Ramos (cell line): ENCODE measurements around the gene APBB2.

Experiments used
- in situ Hi-C: fragments of 300-500 bp; cut with MboI; formaldehyde crosslinking; loops from one replicate; pipeline ENCODE4 v1.14.3; 2022; ENCODE audit warnings: low sequenced_read_pairs; ENCODE audit not compliant: unreplicated experiment

APBB2 gene

GRCh38 chr4:41197495-41197894, 16.8 kb downstream of the APBB2 start:
- in situ Hi-C loops = no loop called here

GRCh38 chr4:41196633-41197332, 17.6 kb downstream of the APBB2 start:
- in situ Hi-C loops = no loop called here

DNA sequence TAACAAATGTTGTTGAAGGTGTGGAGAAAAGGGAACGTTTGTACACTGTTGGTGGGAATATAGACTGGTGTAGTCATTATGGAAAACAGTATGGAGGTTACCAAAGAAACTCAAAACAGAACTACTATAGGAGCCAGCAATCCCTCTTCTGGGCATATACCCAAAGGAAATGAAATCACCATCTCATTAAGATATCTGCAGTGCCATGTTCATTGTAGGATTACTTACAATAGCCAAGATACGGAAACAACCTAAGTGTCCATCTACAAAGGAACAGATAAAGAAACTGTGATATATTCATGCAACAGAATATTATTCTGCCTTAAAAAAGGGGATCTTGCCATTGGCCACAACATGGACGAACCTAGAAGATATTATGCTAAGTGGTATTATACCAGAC, 22.2 kb downstream of the APBB2 start:
- in situ Hi-C loops = no loop called here

DNA sequence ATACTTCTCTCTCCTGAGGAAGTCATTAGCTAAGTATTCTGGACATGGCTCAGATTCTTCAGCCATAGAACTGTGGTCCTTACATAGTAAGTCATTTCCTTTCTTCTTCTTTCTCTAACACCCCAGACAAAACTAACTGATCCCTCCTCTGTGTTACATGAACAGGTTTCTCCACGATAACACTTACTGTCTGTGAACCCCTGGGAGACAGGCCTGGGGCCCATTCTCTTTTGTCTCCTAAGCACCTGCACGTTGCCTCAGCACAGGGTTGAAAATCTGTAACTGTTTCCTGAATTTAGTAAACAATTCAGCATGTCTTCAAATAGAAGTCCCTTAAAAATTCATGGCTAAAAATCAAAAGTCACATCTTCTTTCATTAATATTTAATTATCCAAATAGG, 24.7 kb downstream of the APBB2 start:
- in situ Hi-C loops = no loop called here

DNA sequence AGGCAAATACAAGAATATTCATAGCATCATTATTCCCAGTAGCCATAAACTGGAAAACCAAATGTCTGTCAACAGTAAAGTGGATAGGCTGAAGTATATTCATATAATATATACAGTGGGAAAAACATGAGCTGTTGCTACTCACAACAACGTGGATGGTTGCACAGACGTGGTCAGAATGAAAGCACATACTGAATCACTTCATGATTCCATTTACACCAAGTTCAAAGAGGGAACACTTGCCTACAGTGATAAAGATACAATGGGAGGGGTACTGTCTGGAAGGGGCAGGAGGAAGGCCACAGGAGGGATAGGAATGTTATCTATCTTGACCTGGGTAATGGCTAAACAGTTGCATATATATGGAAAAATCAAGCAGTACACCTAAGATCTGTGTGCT, 25.3 kb downstream of the APBB2 start:
- in situ Hi-C loops = no loop called here

GRCh38 chr4:41185614-41186592, 28.4 kb downstream of the APBB2 start:
- in situ Hi-C loops = no loop called here

DNA sequence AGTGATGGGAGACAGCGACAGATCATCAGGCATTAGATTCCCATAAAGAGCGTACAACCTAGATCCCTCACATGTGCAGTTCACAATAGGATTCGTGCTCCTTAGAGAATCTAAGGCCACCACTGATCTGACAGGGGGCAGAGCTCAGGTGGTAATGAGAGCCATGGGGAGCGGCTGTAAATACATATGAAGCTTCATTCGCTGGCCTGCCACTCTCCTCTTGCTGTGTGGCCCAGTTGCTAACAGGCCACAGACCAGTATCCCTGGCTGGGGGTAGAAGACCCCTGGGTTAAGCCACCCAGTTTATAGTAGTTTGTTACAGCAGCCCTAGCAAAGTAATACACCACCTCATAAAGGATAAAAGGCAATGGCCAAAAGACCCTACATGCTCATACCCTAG, 30.3 kb downstream of the APBB2 start:
- in situ Hi-C loops = no loop called here

DNA sequence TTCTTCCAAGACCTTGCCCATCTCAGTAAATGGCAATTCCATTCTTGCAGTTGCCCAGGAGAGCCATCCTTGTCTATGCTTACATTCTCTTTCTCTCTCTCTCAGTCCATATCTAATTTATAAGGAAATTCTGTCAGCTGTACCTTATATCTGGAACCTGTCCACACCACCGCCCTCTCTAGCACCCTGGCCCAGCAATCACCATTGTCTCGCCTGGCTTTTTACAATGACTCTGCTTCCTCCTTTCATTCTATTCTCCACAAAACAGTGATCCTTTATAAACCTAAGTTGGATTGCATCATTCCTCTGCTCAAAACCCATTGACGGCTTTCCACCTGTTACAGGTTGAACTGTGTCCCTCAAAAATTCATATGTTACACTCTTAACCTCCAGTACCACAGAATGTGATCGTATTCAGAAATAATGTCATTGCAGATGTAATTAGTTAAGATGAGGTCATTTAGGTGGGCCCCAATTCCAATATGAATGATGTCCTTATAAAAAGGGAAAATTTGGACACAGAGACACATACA, 31.3 kb downstream of the APBB2 start:
- in situ Hi-C loops = no loop called here

- in situ Hi-C loops = no loop called here
Observed at GRCh38 chr4:41181037-41181436, 33.3 kb downstream of the APBB2 start.

GRCh38 chr4:41179498-41180195, 34.7 kb downstream of the APBB2 start:
- in situ Hi-C loops = no loop called here

GRCh38 chr4:41178372-41179370, 35.7 kb downstream of the APBB2 start:
- in situ Hi-C loops = no loop called here

GRCh38 chr4:41177016-41177415, 37.3 kb downstream of the APBB2 start:
- in situ Hi-C loops = no loop called here

- in situ Hi-C loops = no loop called here
Observed at GRCh38 chr4:41176340-41176739, 38.0 kb downstream of the APBB2 start.

DNA sequence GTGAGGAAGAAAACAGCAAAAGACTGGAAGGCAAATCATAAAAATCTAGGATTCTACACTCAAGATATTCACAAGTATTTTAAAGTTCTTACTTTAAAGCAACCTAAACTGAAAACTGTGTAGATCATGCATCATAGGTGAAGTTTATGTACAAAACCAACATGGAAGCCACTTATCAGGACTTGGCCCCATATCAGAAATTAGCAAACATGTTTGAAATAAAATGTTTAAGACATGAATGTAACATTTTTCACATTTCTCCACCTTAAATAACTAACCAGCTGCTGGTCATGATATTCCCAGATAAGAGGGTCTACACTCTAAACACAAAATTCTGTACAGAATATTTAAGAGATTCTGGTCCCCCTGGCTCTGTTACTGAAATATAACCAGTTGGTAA, 38.5 kb downstream of the APBB2 start:
- in situ Hi-C loops = no loop called here

DNA sequence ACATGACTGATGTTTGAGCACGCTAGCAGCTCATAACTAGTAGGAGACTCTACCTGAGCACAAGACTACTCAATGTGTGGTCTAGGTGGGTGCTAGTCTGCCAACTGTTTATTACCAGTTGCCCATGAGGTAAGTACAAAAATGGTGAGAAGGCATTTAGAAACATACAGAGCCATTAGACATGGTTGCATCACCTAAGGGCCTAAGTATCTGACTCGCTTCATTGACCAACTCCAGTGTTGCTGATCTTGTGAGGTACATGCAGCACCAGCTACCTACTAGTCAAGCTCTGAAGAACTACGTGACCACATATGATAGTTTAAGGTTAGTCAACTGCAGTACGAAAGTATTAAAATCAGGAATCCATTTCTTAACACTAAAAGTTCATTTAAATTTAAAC, 39.9 kb downstream of the APBB2 start:
- in situ Hi-C loops = no loop called here

DNA sequence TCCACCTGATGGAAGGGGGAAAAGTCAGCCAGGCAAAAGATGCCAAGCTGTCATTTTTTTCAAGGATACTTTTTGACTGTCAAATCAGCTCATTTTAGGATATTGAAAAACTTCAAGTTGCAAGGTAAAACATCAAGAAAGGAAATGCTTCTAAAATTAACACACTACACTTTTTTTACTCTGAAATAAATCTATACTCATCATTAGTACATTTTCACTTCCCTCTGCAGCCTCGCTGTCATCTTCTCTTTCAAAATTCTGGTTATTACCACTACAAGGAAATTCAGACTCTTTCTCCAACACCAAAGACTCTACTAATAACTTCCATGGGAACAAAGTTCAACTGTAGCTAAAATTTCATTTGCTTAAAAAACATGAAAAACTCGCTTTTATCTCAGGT, 41.6 kb downstream of the APBB2 start:
- in situ Hi-C loops = no loop called here

DNA sequence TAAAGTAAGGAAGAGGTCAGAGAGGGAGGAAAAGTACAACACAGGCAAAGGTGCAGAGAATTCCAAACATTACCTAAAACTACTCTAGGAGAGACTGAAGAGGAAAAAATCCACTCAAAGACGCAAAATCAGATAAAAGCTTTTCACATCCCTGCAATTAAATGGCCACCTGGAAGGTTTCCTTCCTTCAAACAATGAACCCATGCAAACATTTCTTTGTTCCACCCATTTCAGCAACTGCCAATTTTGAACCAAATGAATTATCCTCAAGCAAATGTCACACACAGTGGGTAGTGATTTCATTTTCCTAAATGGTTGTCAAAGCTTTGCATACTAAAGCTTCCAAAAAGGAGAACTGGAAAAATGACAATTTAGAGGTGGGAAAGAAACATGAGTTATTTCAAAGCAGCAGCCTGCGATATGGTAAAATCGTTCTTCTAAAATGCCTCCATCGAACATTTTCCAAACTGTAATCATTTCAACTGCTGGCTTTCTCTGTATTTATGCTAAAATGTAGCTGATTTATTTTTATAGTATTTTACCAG, 45.0 kb downstream of the APBB2 start:
- in situ Hi-C loops = no loop called here

DNA sequence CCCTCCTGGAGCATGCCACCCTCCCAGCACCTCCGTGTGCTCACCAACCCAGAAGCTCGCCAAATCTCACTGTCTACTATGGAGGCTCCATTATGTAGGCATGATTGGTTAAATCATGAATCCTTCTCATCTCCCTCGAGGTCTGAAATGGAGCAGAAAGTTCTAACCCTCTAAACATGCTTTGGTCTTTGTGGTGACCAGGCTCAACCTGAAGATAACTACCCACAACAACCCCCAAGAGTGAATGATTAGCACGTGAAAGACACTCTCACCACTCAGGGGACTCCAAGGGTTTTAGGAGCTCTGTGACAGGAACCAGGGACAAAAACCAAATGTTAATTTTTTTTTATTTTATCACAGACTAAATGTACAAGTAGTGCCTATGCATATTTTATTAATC, 47.2 kb downstream of the APBB2 start:
- in situ Hi-C loops = no loop called here

DNA sequence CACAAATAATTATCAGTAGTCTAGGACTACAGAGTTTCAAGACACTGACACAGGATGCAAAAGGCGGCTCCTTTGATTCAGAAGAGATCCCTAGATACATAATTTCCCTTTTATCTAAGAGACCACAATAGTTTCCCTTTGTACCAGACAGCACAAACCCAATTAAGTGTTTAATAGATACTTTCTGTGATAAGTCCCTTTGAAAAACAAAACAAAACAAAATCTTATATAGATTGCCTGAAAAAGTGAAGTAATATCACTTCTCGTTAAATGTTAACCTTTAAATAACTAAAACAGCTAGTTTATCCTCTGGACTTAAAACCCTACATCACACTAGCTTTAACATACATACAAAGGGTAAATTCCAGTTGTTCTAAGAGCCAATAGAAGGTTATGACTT, 49.9 kb downstream of the APBB2 start:
- in situ Hi-C loops = no loop called here
